CD8-positive, alpha-beta memory T cell (primary cell): ENCODE results near the gene WDR44. TPM values are rescaled to one million over a fixed set of nuclear protein-coding genes. Genes with fewer than 3 reads are reported as not detected.

Source experiments
- CTCF ChIA-PET: fragments of 350-600 bp; sonication (Branson Sonifier 250); formaldehyde crosslinking; loops from one replicate; lab custom pipeline; 2021; ENCODE audit warnings: antibody characterized with exemption; lab: Charles Lee
- POLR2A ChIA-PET: fragments of 350-600 bp; sonication (Branson Sonifier 250); formaldehyde crosslinking; loops from one replicate; lab custom pipeline; 2021; ENCODE audit warnings: antibody characterized with exemption; lab: Charles Lee
- DNase-seq, 5 donors: peaks; one replicate each; pipeline versions ENCODE4 v3.0.0 to v3.0.0-alpha.2; 2020 to 2022; ENCODE audit warnings: mixed read lengths in 1 of 5
- H3K27ac ChIP-seq: one replicate; pipeline ENCODE4 v1.7.0; 2013; ENCODE audit warnings: low read depth, mild to moderate bottlenecking, low read length, moderate library complexity
- H3K27me3 ChIP-seq: 2 replicates; pipeline ENCODE4 v1.7.0; 2013; ENCODE audit warnings: low read length, mild to moderate bottlenecking; ENCODE audit not compliant: insufficient read depth, poor library complexity, severe bottlenecking
- H3K36me3 ChIP-seq: 2 replicates; pipeline ENCODE4 v1.7.0; 2013; ENCODE audit warnings: mild to moderate bottlenecking, low read length, moderate library complexity; ENCODE audit not compliant: insufficient read depth
- H3K4me1 ChIP-seq: 2 replicates; pipeline ENCODE4 v1.7.0; 2013; ENCODE audit warnings: mild to moderate bottlenecking, low read length, moderate library complexity; ENCODE audit not compliant: insufficient read depth
- H3K4me3 ChIP-seq: 2 replicates; pipeline ENCODE4 v1.7.0; 2013; ENCODE audit warnings: mild to moderate bottlenecking, low read length
- H3K9me3 ChIP-seq: 2 replicates; pipeline ENCODE4 v1.7.0; 2013; ENCODE audit warnings: mild to moderate bottlenecking, low read length
- H3K27ac Mint-ChIP-seq, 8 donors: one replicate each; pipeline ENCODE4 v1.8.0; 2020 to 2021; ENCODE audit warnings: mixed read lengths in 8 of 8, mild to moderate bottlenecking in 6 of 8, inconsistent platforms in 3 of 8, moderate library complexity in 3 of 8
- H3K27me3 Mint-ChIP-seq, 2 donors: one replicate each; pipeline ENCODE4 v1.8.0; 2020 to 2021; ENCODE audit warnings: mixed read lengths in 2 of 2, mild to moderate bottlenecking in 1 of 2, moderate library complexity in 1 of 2
- H3K36me3 Mint-ChIP-seq, 3 donors: one replicate each; pipeline ENCODE4 v1.8.0; 2020 to 2021; ENCODE audit warnings: mixed read lengths in 3 of 3, inconsistent platforms in 1 of 3, mild to moderate bottlenecking in 1 of 3
- H3K4me1 Mint-ChIP-seq, 3 donors: one replicate each; pipeline ENCODE4 v1.8.0; 2020 to 2021; ENCODE audit warnings: mixed read lengths in 3 of 3, inconsistent platforms in 1 of 3, mild to moderate bottlenecking in 1 of 3
- H3K4me3 Mint-ChIP-seq, 7 donors: one replicate each; pipeline ENCODE4 v1.8.0; 2020 to 2021; ENCODE audit warnings: mixed read lengths in 7 of 7, mild to moderate bottlenecking in 6 of 7, moderate library complexity in 4 of 7, inconsistent platforms in 2 of 7
- H3K9me3 Mint-ChIP-seq, 5 donors: one replicate each; pipeline ENCODE4 v1.8.0; 2020 to 2022; ENCODE audit warnings: mixed read lengths in 5 of 5, mild to moderate bottlenecking in 3 of 5, moderate library complexity in 2 of 5, inconsistent platforms in 1 of 5
- polyA plus RNA-seq: library from polyadenylated mRNA; unstranded; fragments of 300-500 nt; fragmentation: Illumina TruSeq; gene quantifications from one replicate; pipeline ENCODE4 v1.2.3, GENCODE V29; 2021
- total RNA-seq, 2 experiments: library from RNA; stranded (reverse); gene quantifications; one replicate each; pipeline ENCODE4 v1.2.3, GENCODE V29; 2021

The WDR44 gene
- total and polyA plus RNA-seq, 3 experiments from 2014 or later: 9.3 to 12.4 (median 12.1) TPM

- Mint-ChIP-seq H3K9me3 (no peaks in the 10 kb centered on the region), H3K27ac (peak overlapping the region in 2 of 8 donors; percentile 74 to 81), H3K4me1 (peaks cover 11 to 24% (median 17%) of the 10 kb centered on the region in 3 donors), H3K27me3 (peaks cover 0 to 4% of the 10 kb centered on the region in 2 donors), H3K36me3 (peaks cover 0 to 54% (median 6%) of the 10 kb centered on the region in 3 donors), H3K4me3 (peak overlapping the region in 2 of 7 donors; percentile 26 to 76)
- Histone ChIP-seq H3K36me3 (no peaks in the 10 kb centered on the region), H3K4me1 (no peaks in the 10 kb centered on the region), H3K4me3 (no peak overlapping the region), H3K27me3 (no peaks in the 10 kb centered on the region), H3K9me3 (no peaks in the 10 kb centered on the region), H3K27ac (no peak overlapping the region)
- POLR2A ChIA-PET: no interaction called here
- no peak for DNase-seq
- CTCF ChIA-PET: no interaction called here
Observed at GRCh38 chrX:118420462-118420861, 74.6 kb downstream of the WDR44 start.

GRCh38 chrX:118423558-118423957 lies 77.7 kb downstream of the WDR44 start:
- Mint-ChIP-seq H3K27ac (peak overlapping the region in 3 of 8 donors; percentile 8 to 61 (median 44)), H3K9me3 (no peaks in the 10 kb centered on the region), H3K4me3 (no peak overlapping the region), H3K4me1 (peaks cover 11 to 18% (median 17%) of the 10 kb centered on the region in 3 donors), H3K27me3 (peaks cover 0 to 1% of the 10 kb centered on the region in 2 donors), H3K36me3 (peaks cover 0 to 35% (median 6%) of the 10 kb centered on the region in 3 donors)
- Histone ChIP-seq H3K36me3 (no peaks in the 10 kb centered on the region), H3K27ac (no peak overlapping the region), H3K27me3 (no peaks in the 10 kb centered on the region), H3K4me1 (no peaks in the 10 kb centered on the region), H3K4me3 (no peak overlapping the region), H3K9me3 (no peaks in the 10 kb centered on the region)
- ChIA-PET CTCF (no interaction called here), POLR2A (no interaction called here)
- no peak for DNase-seq

GRCh38 chrX:118432799-118433198 lies 86.9 kb downstream of the WDR44 start:
- POLR2A ChIA-PET: no interaction called here
- no peak overlapping the region for H3K27ac ChIP-seq
- Mint-ChIP-seq H3K27me3 (peaks cover 0 to 3% of the 10 kb centered on the region in 2 donors), H3K4me3 (no peak overlapping the region), H3K9me3 (no peaks in the 10 kb centered on the region), H3K4me1 (no peaks in the 10 kb centered on the region), H3K27ac (no peak overlapping the region), H3K36me3 (peaks cover 0 to 59% (median 12%) of the 10 kb centered on the region in 3 donors)
- DNase-seq: no peak
- no peaks in the 10 kb centered on the region for H3K27me3 ChIP-seq
- peaks cover 22% of the 10 kb centered on the region for H3K36me3 ChIP-seq
- CTCF ChIA-PET: no interaction called here
- H3K4me1 ChIP-seq: no peaks in the 10 kb centered on the region
- no peak overlapping the region for H3K4me3 ChIP-seq
- no peaks in the 10 kb centered on the region for H3K9me3 ChIP-seq

- no peaks in the 10 kb centered on the region for H3K9me3 ChIP-seq
- H3K36me3 ChIP-seq: peaks cover 17% of the 10 kb centered on the region
- H3K27me3 Mint-ChIP-seq: peaks cover 0 to 2% of the 10 kb centered on the region in 2 donors
- H3K4me1 ChIP-seq: no peaks in the 10 kb centered on the region
- no peak overlapping the region for H3K27ac ChIP-seq
- no peaks in the 10 kb centered on the region for H3K27me3 ChIP-seq
- POLR2A ChIA-PET: no interaction called here
- no peak for DNase-seq
- no peaks in the 10 kb centered on the region for H3K9me3 Mint-ChIP-seq
- no peak overlapping the region for H3K4me3 ChIP-seq
- H3K27ac Mint-ChIP-seq: no peak overlapping the region
- peaks cover 0 to 61% (median 6%) of the 10 kb centered on the region in 3 donors for H3K36me3 Mint-ChIP-seq
- no peak overlapping the region for H3K4me3 Mint-ChIP-seq
- CTCF ChIA-PET: no interaction called here
- no peaks in the 10 kb centered on the region for H3K4me1 Mint-ChIP-seq
Observed at GRCh38 chrX:118437283-118437682, 91.4 kb downstream of the WDR44 start.

- Mint-ChIP-seq H3K27ac (peak overlapping the region in 2 of 8 donors; percentile 35 to 62), H3K4me3 (no peak overlapping the region), H3K9me3 (no peaks in the 10 kb centered on the region), H3K4me1 (no peaks in the 10 kb centered on the region), H3K27me3 (no peaks in the 10 kb centered on the region), H3K36me3 (peaks cover 0 to 50% (median 1%) of the 10 kb centered on the region in 3 donors)
- Histone ChIP-seq H3K36me3 (peaks cover 3% of the 10 kb centered on the region), H3K4me3 (no peak overlapping the region), H3K27ac (no peak overlapping the region), H3K4me1 (no peaks in the 10 kb centered on the region), H3K27me3 (no peaks in the 10 kb centered on the region), H3K9me3 (no peaks in the 10 kb centered on the region)
- CTCF ChIA-PET: no interaction called here
- no peak for DNase-seq
- POLR2A ChIA-PET: no interaction called here
Observed at GRCh38 chrX:118448273-118448783, 102.4 kb downstream of the WDR44 start.

GRCh38 chrX:118455013-118455412 lies 109.1 kb downstream of the WDR44 start:
- Histone ChIP-seq H3K4me3 (no peak overlapping the region), H3K36me3 (no peaks in the 10 kb centered on the region), H3K27me3 (no peaks in the 10 kb centered on the region), H3K27ac (no peak overlapping the region), H3K9me3 (no peaks in the 10 kb centered on the region), H3K4me1 (no peaks in the 10 kb centered on the region)
- peaks cover 0 to 23% (median 2%) of the 10 kb centered on the region in 3 donors for H3K36me3 Mint-ChIP-seq
- H3K27me3 Mint-ChIP-seq: no peaks in the 10 kb centered on the region
- POLR2A ChIA-PET: no interaction called here
- H3K9me3 Mint-ChIP-seq: no peaks in the 10 kb centered on the region
- CTCF ChIA-PET: no interaction called here
- no peak for DNase-seq
- no peak overlapping the region for H3K4me3 Mint-ChIP-seq
- H3K27ac Mint-ChIP-seq: peak overlapping the region in 1 of 8 donors; percentile 76
- H3K4me1 Mint-ChIP-seq: peaks cover 0 to 4% (median 3%) of the 10 kb centered on the region in 3 donors

GRCh38 chrX:118459494-118459893 lies 113.6 kb downstream of the WDR44 start:
- peak in 2 of 5 donors; percentile 26 to 38 for DNase-seq
- peaks cover 0 to 2% (median 0%) of the 10 kb centered on the region in 3 donors for H3K36me3 Mint-ChIP-seq
- POLR2A ChIA-PET: interaction anchor here (0.9 kb wide), 1 partner anchor 37 kb away, joined by 3 read pairs; no protein-coding TSS in a partner anchor
- H3K27me3 Mint-ChIP-seq: peaks cover 0 to under 1% of the 10 kb centered on the region in 2 donors
- no peaks in the 10 kb centered on the region for H3K36me3 ChIP-seq
- peaks cover 0 to 4% (median 3%) of the 10 kb centered on the region in 3 donors for H3K4me1 Mint-ChIP-seq
- H3K4me3 Mint-ChIP-seq: no peak overlapping the region
- H3K9me3 ChIP-seq: no peaks in the 10 kb centered on the region
- peak overlapping the region in 1 of 8 donors; percentile 69 for H3K27ac Mint-ChIP-seq
- peaks cover 0 to 2% (median 0%) of the 10 kb centered on the region in 5 donors for H3K9me3 Mint-ChIP-seq
- no peaks in the 10 kb centered on the region for H3K27me3 ChIP-seq
- no peaks in the 10 kb centered on the region for H3K4me1 ChIP-seq
- no peak overlapping the region for H3K27ac ChIP-seq
- no peak overlapping the region for H3K4me3 ChIP-seq
- CTCF ChIA-PET: interaction anchor here (1.1 to 2.9 kb wide), 3 partner anchors 37 to 142 kb away, joined by 3 to 24 read pairs (median 4); no protein-coding TSS in a partner anchor

GRCh38 chrX:118464501-118464900 lies 118.6 kb downstream of the WDR44 start:
- Histone ChIP-seq H3K27ac (no peak overlapping the region), H3K27me3 (no peaks in the 10 kb centered on the region), H3K4me3 (no peak overlapping the region), H3K4me1 (no peaks in the 10 kb centered on the region), H3K9me3 (no peaks in the 10 kb centered on the region), H3K36me3 (no peaks in the 10 kb centered on the region)
- Mint-ChIP-seq H3K9me3 (peaks cover 0 to 2% (median 0%) of the 10 kb centered on the region in 5 donors), H3K4me3 (peak overlapping the region in 1 of 7 donors; percentile 4), H3K27ac (no peak overlapping the region), H3K4me1 (peaks cover 0 to 3% (median 2%) of the 10 kb centered on the region in 3 donors), H3K27me3 (peaks cover 0 to 3% of the 10 kb centered on the region in 2 donors), H3K36me3 (no peaks in the 10 kb centered on the region)
- ChIA-PET POLR2A (no interaction called here), CTCF (no interaction called here)
- no peak for DNase-seq
